Activated CD8-positive, alpha-beta memory T cell treated with anti-CD3 and anti-CD28 coated beads, Interleukin-2, amount 50 U/mL, for 1 hour (primary cell): Measurements from ENCODE around the gene CNTNAP2.

Source experiments
- DNase-seq: peaks from one replicate; pipeline ENCODE4 v3.0.0-alpha.2; 2020; ENCODE audit errors: extremely low read depth

CNTNAP2 gene

DNA sequence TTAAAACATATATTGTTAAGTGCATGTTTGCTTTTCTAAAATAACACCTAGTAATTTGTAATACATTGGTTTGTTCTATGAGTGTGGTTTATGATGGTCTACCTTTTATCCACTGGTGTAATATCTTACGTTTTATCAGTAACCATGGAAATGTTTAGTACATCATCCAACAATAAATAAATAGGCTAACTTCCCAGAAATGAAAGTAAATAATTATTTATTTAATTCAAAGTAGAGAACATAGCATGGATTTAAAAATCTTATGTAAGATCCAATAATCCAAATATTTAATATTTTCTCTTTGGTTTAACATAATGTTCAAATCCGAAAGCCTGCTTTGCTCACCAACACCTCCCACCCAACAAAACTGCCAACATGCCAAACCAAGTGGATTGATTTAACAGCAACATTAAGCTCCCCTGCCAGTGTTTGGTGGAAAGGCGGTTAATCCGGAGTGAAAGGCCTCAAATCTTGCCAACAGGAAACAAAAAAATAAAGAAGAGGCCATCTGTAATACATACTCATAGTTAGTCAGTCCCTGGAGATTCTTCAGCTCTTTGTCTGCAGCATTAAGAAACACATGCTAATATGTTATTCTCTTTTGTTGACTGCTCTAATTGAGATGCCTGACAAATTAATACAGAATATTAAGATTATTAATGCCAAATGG is 897.8 kb downstream of the CNTNAP2 start:
- no peak for DNase-seq

GRCh38 chr7:147015999-147016398 is 899.4 kb downstream of the CNTNAP2 start:
- no peak for DNase-seq

DNA sequence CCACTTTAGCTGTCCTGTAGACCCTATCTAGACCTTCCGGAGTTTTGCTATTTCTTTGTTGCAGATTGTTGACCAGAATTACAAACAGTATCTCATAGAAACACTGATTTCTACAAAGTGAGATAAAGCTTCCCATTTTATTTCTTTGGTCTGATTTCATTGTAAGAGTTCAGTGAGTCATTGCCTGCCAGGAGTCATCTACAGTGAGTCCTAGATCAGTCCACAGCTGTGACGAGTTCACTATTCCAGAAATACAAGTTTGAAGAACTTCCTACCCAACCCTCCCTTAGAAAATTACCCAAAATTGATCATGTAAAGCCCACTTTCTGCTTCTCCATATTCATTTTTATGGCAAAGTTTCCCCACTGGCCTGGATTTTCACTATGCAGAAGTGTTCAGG is 905.5 kb downstream of the CNTNAP2 start:
- DNase-seq: no peak

DNA sequence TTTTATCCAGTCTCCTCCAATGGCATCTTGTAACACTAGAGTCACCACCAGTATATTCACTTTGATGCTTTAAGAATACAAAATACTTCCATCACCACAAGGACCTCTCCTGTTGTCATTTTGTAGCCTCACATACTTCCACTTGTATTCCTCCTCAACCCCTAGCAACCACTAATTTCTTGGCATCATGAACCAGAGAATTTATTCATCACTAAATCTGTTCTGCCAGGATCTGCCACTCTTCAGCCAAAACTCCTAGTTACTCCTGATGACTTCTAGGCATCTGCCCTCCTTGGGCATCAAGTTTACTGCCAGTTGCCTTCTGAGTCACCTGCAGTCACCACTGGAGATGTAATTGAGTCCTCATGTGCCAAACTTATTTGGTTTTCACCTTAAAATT is 906.8 kb downstream of the CNTNAP2 start:
- DNase-seq: no peak

DNA sequence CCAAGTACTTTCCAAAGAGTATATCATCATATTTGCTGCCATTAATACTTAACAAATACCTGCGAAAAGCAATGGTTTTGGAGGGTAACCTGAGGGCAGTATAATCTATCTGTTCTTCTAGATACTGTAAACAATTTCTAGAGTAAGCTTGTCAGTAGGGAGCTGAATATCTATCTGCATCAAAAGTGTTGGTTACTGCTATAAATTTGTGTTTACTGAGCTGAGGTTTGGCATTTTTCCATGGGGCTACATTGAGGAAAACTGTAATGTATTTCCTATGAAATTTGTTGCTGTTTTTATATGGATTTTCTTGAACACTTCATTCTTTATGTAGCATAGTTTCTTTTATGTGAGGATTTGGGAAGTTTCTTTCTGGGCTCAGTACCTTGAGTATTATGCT is 913.4 kb downstream of the CNTNAP2 start:
- DNase-seq: no peak

- DNase-seq: no peak
Observed at GRCh38 chr7:147033641-147034040, 917.0 kb downstream of the CNTNAP2 start.

DNA sequence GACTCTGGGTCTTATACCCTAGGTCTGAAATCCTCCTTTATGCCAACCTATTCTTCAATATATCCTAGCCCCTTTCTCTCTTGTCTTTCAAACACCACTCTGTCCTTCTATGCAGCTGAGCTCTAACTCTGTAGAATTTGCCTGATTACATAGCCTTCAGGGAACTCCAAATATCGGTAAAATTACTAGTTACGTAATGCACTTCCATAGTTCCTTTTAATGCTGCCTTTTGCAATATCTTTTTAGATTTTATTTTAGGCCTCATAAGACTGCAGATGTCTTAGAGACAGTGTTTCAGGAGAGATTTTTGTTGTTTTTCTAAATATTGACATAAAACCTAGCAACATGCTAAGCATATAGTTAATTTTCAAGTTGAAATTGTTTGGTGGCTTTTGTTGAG is 924.8 kb downstream of the CNTNAP2 start:
- DNase-seq: no peak

DNA sequence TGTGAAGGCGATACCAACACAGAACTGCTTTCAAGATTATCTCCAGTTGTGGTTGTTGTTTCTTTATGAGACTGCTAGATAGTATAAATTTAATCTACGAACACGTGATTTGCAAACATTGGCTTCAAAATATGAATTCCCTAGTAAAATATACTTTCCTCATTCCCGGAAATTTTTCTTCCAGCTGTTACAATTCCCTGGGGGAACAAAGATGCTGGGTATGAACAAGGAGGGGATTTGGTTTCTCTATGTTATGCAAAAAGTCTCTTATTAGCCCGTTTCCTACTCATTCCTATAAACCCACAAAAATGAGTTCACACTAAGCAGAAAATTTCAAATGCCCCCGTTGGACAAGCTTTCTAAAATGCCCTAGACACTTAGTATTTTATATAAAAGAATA is 928.3 kb downstream of the CNTNAP2 start:
- no peak for DNase-seq

DNA sequence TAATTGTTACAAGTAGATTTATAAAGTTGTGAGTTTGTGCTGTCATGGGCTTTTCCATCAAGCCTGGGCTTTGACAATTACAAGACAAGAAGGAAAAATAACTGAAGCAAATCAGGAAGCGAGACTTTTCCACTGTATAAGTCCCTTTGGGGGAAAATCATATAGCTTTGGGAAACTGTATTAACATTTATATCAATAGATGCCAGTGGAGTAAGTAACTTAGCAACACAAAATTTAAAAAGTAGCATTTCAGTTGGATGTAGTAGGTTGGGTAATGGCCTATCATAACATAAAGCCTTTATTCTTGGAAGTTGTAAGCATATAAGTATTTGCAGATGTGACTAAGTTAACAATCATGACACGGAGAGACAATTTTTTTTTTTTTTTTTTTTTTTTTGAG is 931.1 kb downstream of the CNTNAP2 start:
- no peak for DNase-seq

GRCh38 chr7:147048864-147049263 is 932.3 kb downstream of the CNTNAP2 start:
- no peak for DNase-seq

GRCh38 chr7:147052818-147053217 is 936.2 kb downstream of the CNTNAP2 start:
- DNase-seq: no peak

GRCh38 chr7:147053746-147054145 is 937.1 kb downstream of the CNTNAP2 start:
- no peak for DNase-seq

- DNase-seq: no peak
Observed at GRCh38 chr7:147060070-147060469, 943.5 kb downstream of the CNTNAP2 start.

GRCh38 chr7:147062897-147063296 is 946.3 kb downstream of the CNTNAP2 start:
- no peak for DNase-seq

DNA sequence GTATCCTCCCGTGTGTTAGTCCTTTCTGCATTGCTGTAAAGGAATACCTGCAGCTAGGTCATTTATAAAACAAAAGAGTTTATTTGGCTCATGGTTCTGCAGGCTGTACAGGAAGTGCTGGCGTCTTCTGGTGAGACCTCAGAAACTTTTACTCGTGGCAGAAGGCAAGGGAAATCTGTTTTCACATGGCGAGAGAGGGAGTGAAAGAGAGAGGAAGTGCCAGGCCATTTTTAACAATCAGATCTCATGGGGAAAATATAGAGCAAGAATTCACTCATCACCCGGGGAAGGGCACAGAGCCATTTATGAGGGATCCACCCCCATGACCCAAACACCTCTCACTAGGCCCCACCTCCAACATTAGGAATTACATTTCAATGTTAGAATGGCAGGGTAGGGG is 952.2 kb downstream of the CNTNAP2 start:
- no peak for DNase-seq

- DNase-seq: no peak
Observed at GRCh38 chr7:147069771-147070170, 953.2 kb downstream of the CNTNAP2 start.

GRCh38 chr7:147070886-147071285 is 954.3 kb downstream of the CNTNAP2 start:
- DNase-seq: no peak

DNA sequence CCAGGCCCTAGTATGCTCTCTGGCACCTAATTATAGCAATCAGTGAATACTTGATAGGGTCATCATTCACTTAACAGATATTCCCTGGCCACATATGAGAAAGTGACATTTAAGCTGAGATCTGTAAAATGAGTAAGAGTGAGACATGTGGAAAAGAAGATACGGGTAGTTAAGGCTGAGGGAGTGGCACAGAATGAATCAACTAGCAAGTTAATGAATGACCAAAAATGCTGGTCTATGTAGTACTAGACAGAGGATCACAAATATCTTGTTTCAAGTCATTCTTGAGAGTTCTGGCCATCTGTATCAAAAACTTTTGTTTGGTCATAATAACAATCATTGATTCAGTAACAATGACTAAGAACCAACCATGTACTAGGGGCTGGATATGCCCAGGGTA is 954.9 kb downstream of the CNTNAP2 start:
- DNase-seq: no peak

DNA sequence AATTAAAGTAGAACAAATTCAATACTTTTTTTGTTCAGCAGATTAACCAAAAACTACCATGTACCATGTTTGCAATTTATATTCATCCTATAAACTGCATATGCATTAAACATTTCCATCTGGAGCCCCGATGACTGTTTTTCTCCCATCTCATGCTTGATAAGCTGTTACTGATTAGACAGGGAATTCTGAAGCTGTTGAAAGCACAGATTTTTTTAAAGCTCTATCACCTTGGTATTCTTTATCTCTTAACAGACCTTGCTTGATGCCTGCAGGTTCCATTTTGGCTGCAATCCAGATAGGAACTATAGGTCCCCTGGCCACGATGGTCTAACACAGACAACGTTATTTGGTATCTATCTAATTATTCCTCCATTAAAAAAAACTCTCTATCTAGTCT is 961.7 kb downstream of the CNTNAP2 start:
- no peak for DNase-seq

- DNase-seq: no peak
Observed at GRCh38 chr7:147079083-147079482, 962.5 kb downstream of the CNTNAP2 start.

- DNase-seq: no peak
Observed at GRCh38 chr7:147079921-147080420, 963.4 kb downstream of the CNTNAP2 start.

DNA sequence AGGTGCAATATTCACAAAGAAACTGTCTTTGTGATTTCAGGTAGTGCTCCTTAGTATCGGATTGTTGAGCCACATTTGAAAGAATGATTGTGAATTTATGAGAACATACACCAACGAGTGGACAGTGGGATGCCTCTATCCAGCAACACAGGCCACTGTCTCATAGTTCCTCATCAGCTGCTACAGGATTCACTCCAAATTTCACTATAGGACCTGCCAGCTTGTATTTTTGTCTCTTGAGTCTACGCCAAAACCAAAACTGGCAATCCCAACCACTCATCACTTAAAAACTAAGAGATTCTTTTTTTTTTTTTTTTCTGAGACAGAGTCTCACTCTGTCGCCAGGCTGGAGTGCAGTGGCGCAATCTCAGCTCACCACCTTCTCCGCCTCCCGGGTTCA is 964.5 kb downstream of the CNTNAP2 start:
- no peak for DNase-seq

DNA sequence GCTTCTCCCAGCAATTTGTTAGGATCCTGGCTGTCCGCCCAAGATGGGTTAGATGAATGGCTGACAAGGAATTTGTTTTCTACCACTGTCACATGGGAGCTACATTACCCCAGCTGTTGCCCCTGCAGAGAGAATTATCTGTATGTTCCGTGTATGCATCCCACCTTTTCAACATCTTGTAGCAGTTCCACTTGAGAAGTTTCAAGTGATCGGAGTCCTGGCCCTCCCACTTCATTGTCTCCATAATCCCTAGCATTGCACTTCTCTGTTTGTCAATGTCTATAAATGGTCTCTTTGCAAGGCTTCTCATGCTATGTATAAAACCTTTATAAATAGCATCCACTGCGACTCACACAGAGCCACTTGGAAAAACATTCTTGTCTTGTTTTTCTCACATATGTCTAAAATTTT is 972.5 kb downstream of the CNTNAP2 start:
- DNase-seq: no peak

GRCh38 chr7:147089608-147090007 is 973.0 kb downstream of the CNTNAP2 start:
- DNase-seq: no peak
